Epithelial cell of esophagus (primary cell): Measurements from ENCODE around the gene FAM98B.

Experiments
- DNase-seq: peaks from one replicate; pipeline ENCODE4 v3.0.0; 2010; ENCODE audit warnings: low read depth
- H3K4me3 ChIP-seq: 2 replicates; pipeline ENCODE4 v1.5.1; 2011; ENCODE audit warnings: mild to moderate bottlenecking, low read length, control low read depth
- TF ChIP-seq, protein P1 (sequence below): IDR thresholded peaks from 2 replicates; pipeline ENCODE4 v1.5.1; 2011; ENCODE audit warnings: low read depth, mild to moderate bottlenecking, low read length, control low read depth, inconsistent platforms; ENCODE audit not compliant: insufficient read depth; ENCODE audit errors: missing control alignments

FAM98B gene

DNA sequence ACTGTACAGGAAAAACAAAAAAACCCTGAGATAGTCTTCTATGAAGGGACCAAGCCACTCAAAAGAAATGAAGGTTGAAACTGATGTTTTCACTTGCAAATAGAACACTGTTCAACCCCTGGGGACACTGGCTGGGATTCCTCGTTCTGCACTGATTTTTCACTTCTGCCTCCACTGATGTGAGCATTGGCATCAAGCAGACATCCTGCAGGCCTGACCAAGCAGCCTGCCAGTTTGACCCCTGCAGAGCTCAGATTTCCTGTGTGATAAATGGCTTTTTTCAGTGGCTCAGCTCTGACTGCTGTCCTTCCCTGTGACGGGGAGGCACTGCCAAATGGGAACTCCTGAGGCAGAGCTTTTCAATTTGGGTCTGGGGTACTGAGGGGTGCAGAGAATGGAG is 60.7 kb downstream of the FAM98B start:
- TF ChIP-seq, protein P1, sequence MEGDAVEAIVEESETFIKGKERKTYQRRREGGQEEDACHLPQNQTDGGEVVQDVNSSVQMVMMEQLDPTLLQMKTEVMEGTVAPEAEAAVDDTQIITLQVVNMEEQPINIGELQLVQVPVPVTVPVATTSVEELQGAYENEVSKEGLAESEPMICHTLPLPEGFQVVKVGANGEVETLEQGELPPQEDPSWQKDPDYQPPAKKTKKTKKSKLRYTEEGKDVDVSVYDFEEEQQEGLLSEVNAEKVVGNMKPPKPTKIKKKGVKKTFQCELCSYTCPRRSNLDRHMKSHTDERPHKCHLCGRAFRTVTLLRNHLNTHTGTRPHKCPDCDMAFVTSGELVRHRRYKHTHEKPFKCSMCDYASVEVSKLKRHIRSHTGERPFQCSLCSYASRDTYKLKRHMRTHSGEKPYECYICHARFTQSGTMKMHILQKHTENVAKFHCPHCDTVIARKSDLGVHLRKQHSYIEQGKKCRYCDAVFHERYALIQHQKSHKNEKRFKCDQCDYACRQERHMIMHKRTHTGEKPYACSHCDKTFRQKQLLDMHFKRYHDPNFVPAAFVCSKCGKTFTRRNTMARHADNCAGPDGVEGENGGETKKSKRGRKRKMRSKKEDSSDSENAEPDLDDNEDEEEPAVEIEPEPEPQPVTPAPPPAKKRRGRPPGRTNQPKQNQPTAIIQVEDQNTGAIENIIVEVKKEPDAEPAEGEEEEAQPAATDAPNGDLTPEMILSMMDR, result no peak
- no peak for DNase-seq
- H3K4me3 ChIP-seq, result no peak overlapping the region

DNA sequence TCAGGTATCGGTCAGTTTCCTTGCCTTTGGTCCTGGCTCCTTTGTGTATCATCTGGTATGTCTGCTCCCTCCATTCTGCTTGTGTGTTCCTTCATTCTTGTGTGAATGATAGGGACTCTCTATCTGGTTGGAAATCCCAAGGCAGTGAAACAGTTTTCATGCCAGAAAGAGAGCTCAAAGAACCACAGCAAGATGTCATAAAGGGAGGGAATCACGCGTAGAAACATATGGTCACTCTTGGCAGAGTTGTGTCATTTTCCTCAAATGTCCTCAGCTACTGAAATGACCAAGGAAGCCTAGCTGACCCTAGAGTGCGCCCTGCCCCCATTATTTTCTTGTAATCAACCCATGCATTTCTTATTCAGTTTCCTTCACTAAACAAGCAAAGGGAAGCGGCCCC is 62.7 kb downstream of the FAM98B start:
- TF ChIP-seq, protein P1, result no peak
- H3K4me3 ChIP-seq, result no peak overlapping the region
- DNase-seq, result no peak

DNA sequence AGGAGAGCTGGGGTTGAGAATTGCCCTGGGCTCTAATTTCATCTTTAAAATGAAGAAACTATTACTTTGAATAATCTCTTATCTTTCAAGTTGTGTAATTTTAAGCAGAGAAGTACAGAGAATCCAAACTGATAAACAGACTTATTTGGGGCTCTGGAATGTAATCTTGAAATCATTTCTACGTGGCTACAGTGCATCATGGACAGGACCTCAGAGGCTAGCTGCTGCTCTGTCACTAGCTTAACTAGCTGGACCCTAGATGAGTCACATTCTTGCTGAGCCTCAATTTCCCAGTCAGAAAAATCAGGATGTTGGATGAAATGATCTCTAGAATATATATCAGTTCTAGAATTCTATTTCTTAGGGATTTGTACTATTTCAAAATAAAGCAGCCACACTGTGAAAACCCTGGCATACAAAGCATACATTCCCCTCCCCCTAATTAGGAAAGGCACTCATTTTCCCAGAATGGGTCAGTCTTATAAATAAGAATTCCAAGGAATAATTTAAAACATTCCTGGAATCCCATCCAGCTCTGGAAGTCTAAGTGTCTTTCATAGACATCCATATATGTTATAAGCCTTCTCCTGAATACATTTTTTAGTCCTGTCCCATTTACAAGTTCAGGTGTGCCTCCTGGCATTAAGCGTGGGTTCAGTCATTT is 63.5 kb downstream of the FAM98B start:
- no peak for DNase-seq
- TF ChIP-seq, protein P1, result no peak
- no peak overlapping the region for H3K4me3 ChIP-seq

DNA sequence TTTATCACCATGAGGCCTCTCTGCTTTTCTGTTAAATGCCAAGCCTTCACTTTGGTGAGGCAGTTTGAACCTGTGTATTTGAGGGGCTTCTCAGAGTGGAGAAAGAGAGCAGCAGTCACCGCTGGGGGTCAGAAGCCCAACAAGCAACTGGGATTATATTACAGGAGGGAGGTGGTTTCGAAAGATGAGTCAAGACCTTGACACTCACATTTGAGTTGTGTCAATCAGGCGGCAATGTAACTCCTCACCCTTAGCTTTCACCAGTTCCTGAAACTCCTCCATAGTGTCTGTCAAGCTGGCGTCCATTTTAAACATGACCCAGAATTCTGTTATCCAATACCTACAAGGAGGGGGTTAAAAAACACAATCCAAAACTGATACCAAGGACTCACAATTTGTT is 64.2 kb downstream of the FAM98B start:
- no peak overlapping the region for H3K4me3 ChIP-seq
- TF ChIP-seq, protein P1, result no peak
- no peak for DNase-seq

DNA sequence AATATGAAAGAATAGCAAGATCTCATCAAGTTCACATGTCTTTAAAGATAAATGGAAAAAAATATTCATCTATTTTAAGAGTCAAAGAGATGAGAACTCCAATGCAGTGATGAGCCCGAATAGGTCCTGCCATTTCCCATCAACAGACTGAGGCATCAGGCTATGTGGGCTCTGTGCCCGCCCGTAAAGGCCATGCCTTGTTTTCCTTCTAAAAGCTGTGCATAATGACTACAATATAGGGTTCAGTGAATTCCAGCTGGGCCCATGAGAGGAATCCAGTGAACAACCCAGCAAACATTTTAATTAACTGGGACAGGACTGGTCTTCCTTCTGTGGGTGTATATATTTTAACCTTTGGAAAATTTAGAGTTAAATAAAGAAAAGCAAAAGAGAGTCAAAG is 66.1 kb downstream of the FAM98B start:
- no peak for DNase-seq
- TF ChIP-seq, protein P1, result no peak
- H3K4me3 ChIP-seq, result no peak overlapping the region

DNA sequence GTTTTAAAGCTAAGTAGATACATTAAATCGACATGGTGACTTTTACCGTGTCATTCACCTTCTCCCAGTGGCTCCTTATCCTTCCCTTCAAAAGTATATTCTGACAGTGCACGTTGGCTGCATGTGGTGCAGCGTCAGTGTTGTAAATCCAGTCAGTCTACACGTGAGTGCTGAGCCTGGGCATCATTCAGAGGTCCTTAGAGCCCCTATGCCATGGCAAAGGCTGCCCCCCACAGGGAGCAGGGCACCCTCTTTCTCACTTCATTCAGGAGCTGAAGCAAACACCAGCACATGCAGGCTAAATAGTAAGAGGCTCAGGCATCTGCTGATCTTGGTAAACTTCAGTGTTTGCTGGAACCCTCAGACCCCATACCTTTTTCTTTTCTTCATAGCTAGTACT is 67.4 kb downstream of the FAM98B start:
- DNase-seq, result no peak
- no peak overlapping the region for H3K4me3 ChIP-seq
- TF ChIP-seq, protein P1, result no peak

DNA sequence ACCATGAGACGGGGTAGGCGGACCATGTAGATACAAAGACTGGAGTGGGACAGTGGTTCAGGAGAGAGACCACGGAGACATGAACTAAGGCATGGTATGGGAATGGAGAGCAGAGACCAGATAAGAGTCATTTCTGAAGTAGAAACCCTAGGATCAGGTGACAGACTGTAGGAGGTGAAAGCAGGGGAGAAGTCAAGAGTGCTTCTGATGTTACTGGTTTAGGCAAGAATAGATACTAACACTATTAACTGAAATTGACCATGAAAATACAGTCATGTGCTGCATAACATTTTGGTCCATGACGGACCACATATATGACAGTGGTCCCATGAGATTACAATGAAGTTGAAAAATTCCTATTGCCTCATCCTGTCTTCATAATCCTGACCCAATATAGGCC is 69.0 kb downstream of the FAM98B start:
- DNase-seq, result no peak
- TF ChIP-seq, protein P1, result no peak
- H3K4me3 ChIP-seq, result no peak overlapping the region
